ENCODE data around the gene EXOC6B. TPM values are rescaled to one million over a fixed set of nuclear protein-coding genes. Genes with fewer than 3 reads are reported as not detected.

EXOC6B gene
- total RNA-seq, 2 experiments from 2014 or later: 16.9 to 17.5 TPM

- H3K4me1 ChIP-seq (ENCODE audit: insufficient read depth, low read length): no peaks in the 10 kb centered on the region
- H3K27me3 Mint-ChIP-seq: no peaks in the 10 kb centered on the region
- TF ChIP-seq CTCF (IDR thresholded peaks at IDR 0.05): no peak
- no peaks in the 10 kb centered on the region for H3K36me3 ChIP-seq (ENCODE audit: insufficient read depth, low read length)
- intact Hi-C loops (cut with DNase I, micrococcal nuclease): loop anchor here in 1 of 2 experiments (5.0 kb wide), 1 partner anchor 39 kb away; no protein-coding TSS in a partner anchor
- no peaks in the 10 kb centered on the region for H3K4me1 Mint-ChIP-seq (ENCODE audit: low read depth)
- no peak overlapping the region for H3K27ac ChIP-seq (ENCODE audit: low read depth in 1 of 2, low read length in 2 of 2)
- CTCF ChIA-PET: interaction anchor here (1.1 to 2.2 kb wide), 2 partner anchors 81 to 399 kb away, joined by 4 to 5 read pairs; no protein-coding TSS in a partner anchor
- no peaks in the 10 kb centered on the region for H3K9me3 Mint-ChIP-seq
- no peaks in the 10 kb centered on the region for H3K27me3 ChIP-seq (ENCODE audit: control insufficient read depth in 1 of 2, insufficient read depth in 2 of 2, low read length in 2 of 2)
- H3K4me3 ChIP-seq (ENCODE audit: low read length): no peak overlapping the region
- POLR2A ChIA-PET: no interaction called here
- DNase-seq (no peak), ATAC-seq (ENCODE audit: poor library complexity) (no peak)
- no peak overlapping the region for H3K27ac Mint-ChIP-seq
- no peaks in the 10 kb centered on the region for H3K36me3 Mint-ChIP-seq (ENCODE audit: low read depth)
- H3K9me3 ChIP-seq (ENCODE audit: control insufficient read depth in 1 of 2, insufficient read depth in 1 of 2, low read length in 2 of 2): no peaks in the 10 kb centered on the region
- no peak overlapping the region for H3K4me3 Mint-ChIP-seq
These were observed 47.4 kb downstream of the EXOC6B start for GRCh38 chr2:72778410-72778809.

GRCh38 chr2:72770879-72771461 is 54.9 kb downstream of the EXOC6B start:
- Histone ChIP-seq H3K4me3 (ENCODE audit: low read length) (no peak overlapping the region), H3K4me1 (ENCODE audit: insufficient read depth, low read length) (no peaks in the 10 kb centered on the region), H3K9me3 (ENCODE audit: control insufficient read depth in 1 of 2, insufficient read depth in 1 of 2, low read length in 2 of 2) (no peaks in the 10 kb centered on the region), H3K36me3 (ENCODE audit: insufficient read depth, low read length) (no peaks in the 10 kb centered on the region), H3K27me3 (ENCODE audit: control insufficient read depth in 1 of 2, insufficient read depth in 2 of 2, low read length in 2 of 2) (no peaks in the 10 kb centered on the region), H3K27ac (ENCODE audit: low read depth in 1 of 2, low read length in 2 of 2) (no peak overlapping the region)
- Mint-ChIP-seq H3K27ac (no peak overlapping the region), H3K27me3 (no peaks in the 10 kb centered on the region), H3K4me1 (ENCODE audit: low read depth) (no peaks in the 10 kb centered on the region), H3K36me3 (ENCODE audit: low read depth) (no peaks in the 10 kb centered on the region), H3K4me3 (no peak overlapping the region), H3K9me3 (no peaks in the 10 kb centered on the region)
- ChIA-PET POLR2A (no interaction called here), CTCF (interaction anchor here (1.2 to 2.0 kb wide), 2 partner anchors 89 kb away, joined by 8 to 11 read pairs; no protein-coding TSS in a partner anchor)
- TF ChIP-seq CTCF (IDR thresholded peaks at IDR 0.05): peak; percentile 91
- DNase-seq (peak in 12 of 14 experiments; percentile 11 to 84 (median 46)), ATAC-seq (ENCODE audit: poor library complexity) (peak; percentile 69)
- intact Hi-C loops (cut with DNase I, micrococcal nuclease): loop anchor here (1.0 to 5.0 kb wide), 5 partner anchors 88 to 406 kb away; no protein-coding TSS in a partner anchor

- Histone ChIP-seq H3K27me3 (ENCODE audit: control insufficient read depth in 1 of 2, insufficient read depth in 2 of 2, low read length in 2 of 2) (no peaks in the 10 kb centered on the region), H3K36me3 (ENCODE audit: insufficient read depth, low read length) (no peaks in the 10 kb centered on the region), H3K9me3 (ENCODE audit: control insufficient read depth in 1 of 2, insufficient read depth in 1 of 2, low read length in 2 of 2) (peaks cover 14 to 17% of the 10 kb centered on the region in 2 experiments), H3K4me3 (ENCODE audit: low read length) (no peak overlapping the region), H3K4me1 (ENCODE audit: insufficient read depth, low read length) (no peaks in the 10 kb centered on the region), H3K27ac (ENCODE audit: low read depth in 1 of 2, low read length in 2 of 2) (no peak overlapping the region)
- POLR2A ChIA-PET: interaction anchor here (0.6 kb wide), 1 partner anchor 33 kb away, joined by 3 read pairs; no protein-coding TSS in a partner anchor
- TF ChIP-seq CTCF (IDR thresholded peaks at IDR 0.05): no peak
- no peak for ATAC-seq (ENCODE audit: poor library complexity)
- H3K36me3 Mint-ChIP-seq (ENCODE audit: low read depth): peaks cover 25% of the 10 kb centered on the region
- DNase-seq: no peak
- CTCF ChIA-PET: interaction anchor here (0.5 kb wide), 1 partner anchor 94 kb away, joined by 3 read pairs; no protein-coding TSS in a partner anchor
- H3K4me1 Mint-ChIP-seq (ENCODE audit: low read depth): no peaks in the 10 kb centered on the region
- no peaks in the 10 kb centered on the region for H3K27me3 Mint-ChIP-seq
- H3K9me3 Mint-ChIP-seq: peaks cover 6% of the 10 kb centered on the region
- no peak overlapping the region for H3K27ac Mint-ChIP-seq
- H3K4me3 Mint-ChIP-seq: no peak overlapping the region
- intact Hi-C loops (cut with DNase I, micrococcal nuclease): no loop called here
These were observed 59.7 kb downstream of the EXOC6B start for GRCh38 chr2:72765997-72766609.
